GM18867 (cell line): ENCODE measurements around the gene SLC6A16.
"Not testable (repeated sequence)": the region's sequence is repeated elsewhere in the genome, so short reads cannot be mapped to it uniquely, and the experiment has no call there.

Experiments used
- ATAC-seq: cut with Tn5 transposase; IDR thresholded peaks from one replicate; pipeline ENCODE4 v1.9.1; 2021; ENCODE audit warnings: mild to moderate bottlenecking, moderate library complexity; ENCODE audit not compliant: unreplicated experiment

The SLC6A16 gene

GRCh38 chr19:49347191-49347590, 22.2 kb upstream of the SLC6A16 start:
- no peak for ATAC-seq

DNA sequence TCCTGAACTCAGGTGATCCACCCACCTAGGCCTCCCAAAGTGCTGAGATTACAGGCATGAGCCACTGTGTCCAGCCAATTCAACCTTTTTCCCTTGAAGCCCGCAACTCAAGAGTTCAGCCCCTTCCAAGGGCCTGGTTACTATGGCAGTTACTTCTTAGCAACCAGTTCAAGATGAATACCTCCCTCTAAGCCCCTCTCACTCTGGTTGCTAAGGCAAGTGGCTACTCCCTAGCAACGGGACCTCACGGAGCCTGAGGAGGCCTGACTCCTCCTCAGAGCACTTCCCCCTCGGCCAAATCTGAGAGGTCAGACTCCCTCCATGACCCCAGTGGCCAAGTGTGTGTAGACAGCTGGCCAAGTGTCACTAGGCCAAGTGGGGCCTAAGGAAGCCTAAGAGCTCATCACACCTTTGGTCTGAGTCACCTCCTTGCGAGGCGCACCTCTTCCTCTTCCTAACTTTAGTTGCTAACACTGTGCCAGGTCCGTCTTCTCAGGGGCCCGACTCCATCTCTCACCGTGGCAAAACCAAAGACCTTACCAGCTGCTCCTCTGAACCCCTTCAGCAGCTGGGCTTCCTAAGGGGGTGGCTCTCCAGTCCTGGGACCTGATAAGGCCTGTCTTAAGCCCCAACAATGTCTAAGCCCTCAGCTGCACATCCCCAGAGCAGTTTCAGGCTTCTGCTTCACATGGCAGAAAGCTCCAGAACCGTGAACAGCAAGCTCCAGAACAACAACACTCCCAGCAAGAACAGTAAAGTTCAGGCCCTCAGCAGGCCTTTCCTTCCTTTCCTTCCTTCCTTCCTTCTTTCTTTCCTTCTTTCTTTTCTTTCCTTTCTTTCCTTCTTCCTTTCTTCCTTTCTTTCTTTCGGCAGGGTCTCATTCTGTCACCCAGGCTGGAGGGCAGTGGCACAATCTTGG, 19.8 kb upstream of the SLC6A16 start:
- ATAC-seq = no peak

DNA sequence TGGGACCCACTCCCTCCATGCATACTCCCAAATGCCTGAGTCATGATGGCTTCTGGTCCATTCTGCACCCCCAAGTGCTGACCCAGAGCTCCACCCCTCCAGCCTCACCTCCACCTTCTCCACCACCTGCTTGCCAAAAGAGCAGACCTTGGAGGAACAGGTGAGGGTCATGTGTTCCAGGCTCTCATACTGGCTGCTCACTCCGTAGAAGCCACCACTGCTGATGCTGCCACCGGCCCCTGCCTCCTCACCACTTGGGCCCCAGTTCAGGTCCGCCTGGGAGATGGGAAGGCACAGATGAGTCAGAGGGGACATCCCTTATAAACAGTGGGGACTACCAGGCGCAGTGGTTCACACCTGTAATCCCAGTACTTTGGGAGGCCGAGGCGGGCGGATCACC, 18.1 kb upstream of the SLC6A16 start:
- ATAC-seq = no peak

- no peak for ATAC-seq
Observed at GRCh38 chr19:49342291-49342721, 17.3 kb upstream of the SLC6A16 start.

GRCh38 chr19:49340865-49341718, 16.1 kb upstream of the SLC6A16 start:
- no peak for ATAC-seq

DNA sequence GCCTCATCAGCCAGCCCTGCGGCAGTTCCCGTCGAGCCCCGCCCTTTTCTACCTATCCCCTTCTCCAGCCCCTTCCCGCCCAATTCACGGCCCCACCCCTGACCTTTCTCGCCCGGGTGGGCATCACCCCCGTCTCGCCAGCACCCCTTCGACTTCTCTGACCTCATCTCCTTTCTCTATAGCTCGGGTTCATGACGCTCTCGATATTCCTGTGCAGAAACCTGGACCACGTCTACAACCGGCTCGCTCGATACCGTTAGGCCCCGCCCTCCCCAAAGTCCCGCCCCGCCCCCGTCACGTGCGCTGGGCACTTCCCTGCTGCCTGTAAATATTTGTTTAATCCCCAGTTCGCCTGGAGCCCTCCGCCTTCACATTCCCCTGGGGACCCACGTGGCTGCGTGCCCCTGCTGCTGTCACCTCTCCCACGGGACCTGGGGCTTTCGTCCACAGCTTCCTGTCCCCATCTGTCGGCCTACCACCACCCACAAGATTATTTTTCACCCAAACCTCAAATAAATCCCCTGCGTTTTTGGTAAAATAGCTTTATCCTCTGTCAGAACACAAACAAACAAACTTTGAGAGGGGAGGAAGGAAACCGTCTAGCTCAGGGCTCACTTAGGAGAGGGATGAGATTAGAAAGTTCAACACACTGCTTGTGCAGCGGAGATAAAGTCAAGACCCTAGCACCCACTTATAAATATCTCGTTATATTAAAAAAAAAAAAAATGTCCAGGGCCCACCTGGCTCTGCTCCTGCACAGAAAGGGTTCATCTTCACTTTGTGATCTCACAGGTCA, 15.3 kb upstream of the SLC6A16 start:
- ATAC-seq = peak; percentile 51

GRCh38 chr19:49339301-49340068, 14.5 kb upstream of the SLC6A16 start:
- no peak for ATAC-seq

DNA sequence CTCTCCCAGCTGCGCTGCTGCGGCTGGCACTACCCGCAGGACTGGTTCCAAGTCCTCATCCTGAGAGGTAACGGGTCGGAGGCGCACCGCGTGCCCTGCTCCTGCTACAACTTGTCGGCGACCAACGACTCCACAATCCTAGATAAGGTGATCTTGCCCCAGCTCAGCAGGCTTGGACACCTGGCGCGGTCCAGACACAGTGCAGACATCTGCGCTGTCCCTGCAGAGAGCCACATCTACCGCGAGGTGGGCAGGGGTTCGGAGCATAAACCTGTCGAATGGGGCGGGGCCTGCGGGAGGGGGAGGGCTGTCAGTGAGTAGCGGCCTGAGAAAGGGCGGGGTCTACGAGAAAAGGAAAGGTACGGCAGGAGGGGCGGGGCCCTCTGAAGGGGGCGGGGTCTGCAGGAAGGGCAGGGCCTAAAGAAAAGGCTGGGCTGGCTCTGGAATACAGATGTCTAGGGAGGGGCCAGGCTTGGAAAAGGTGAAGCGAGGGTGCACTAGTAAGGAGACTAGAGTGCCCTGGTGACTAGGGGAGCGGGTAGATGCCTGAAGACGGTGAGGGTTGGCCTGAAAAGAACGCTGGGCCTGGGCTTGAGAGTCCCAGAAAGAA, 13.8 kb upstream of the SLC6A16 start:
- ATAC-seq = no peak

DNA sequence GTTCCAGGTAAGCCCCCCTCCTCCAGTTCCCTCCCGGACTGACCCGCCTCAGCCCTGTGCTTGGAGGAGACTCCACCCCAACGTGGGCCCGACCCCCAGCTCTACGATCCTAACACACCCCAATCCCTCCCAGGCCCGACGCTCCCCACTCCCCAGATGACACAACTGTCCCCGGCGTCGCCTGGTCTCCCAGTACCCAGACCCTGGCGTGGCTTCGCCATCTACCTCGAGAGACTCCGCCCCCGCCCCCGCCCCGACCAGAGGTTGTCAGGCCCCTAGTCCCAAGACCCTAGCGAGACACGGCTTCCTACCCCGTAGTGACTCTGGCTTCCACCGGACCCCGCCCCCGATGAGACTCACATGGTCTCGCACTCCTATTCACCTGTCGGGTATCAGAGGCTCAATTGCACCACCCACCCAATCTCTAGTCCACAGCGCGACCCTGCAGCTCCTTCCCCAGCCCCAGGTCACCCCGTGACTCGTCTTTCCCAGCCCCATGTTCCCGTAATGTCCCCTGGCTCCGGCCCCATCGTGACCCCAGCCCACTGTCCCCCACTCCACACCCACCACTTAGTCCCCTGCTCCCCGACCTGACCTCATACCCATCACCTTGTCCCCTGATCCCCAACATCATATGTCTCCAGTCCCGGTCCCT, 13.2 kb upstream of the SLC6A16 start:
- no peak for ATAC-seq

DNA sequence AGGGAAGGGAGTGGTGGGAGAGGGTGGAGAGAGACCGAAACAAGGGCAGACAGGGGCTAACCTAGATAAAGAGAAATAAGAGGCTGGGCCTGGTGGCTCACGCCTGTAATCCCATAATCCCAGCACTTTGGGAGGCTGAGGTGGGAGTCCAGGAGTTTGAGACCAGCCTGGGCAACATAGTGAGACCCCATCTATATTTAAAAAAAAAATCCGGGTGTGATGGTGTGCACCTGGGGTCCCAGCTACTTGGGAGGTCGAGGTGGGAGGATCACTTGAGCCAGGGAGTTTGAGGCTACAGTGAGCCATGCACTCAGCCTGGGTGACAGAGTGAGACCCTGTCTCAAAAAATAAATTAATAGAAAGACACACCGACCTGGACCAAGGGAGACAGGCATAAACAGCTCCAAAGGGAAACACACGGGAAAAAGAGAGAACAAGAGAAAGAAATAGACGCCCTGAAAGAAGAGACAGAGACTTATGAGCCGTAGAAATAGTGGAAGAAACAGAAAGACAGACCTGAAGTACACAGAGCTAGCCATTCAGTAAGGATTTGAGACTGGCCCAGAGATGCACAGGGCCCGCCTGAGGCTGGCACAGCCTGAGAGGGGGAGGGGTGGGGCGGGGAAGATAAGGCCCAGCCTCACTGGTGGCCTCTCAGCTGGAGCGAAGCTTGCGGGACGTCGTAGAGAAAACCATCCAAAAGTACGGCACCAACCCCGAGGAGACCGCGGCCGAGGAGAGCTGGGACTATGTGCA, 12.5 kb upstream of the SLC6A16 start:
- ATAC-seq = no peak

DNA sequence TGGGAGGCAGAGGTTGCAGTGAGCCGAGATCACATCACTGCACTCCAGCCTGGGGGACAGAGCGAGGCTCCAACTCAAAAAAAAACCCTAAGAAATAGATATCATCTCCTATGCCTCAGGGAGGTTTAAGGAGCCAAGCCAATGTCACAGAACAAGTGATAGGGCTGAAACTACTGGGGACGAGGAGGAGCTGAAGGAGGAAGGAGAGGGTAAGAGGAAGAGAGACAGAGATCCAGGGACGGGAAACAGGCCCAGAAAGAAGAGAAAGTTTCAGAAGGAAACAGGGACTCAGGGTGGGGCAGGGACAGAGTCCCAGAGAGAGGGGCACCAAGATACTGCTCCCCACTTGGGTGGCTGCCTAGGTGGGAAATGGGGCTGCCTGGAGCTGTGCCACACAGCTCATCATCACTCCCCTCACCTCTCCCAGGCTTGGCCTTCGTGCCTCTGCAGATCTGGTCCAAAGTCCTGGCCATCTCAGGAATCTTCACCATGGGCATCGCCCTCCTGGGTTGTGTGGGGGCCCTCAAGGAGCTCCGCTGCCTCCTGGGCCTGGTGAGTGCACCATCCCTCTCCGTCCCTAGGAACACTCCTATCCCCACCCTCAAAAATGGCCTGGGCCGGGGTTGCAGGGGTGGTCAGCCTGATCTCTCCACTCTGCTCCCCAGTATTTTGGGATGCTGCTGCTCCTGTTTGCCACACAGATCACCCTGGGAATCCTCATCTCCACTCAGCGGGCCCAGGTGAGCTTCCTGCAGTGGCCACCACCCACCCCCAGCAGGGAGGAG, 11.7 kb upstream of the SLC6A16 start:
- ATAC-seq = no peak

- ATAC-seq = no peak
Observed at GRCh38 chr19:49335784-49336481, 10.9 kb upstream of the SLC6A16 start.

DNA sequence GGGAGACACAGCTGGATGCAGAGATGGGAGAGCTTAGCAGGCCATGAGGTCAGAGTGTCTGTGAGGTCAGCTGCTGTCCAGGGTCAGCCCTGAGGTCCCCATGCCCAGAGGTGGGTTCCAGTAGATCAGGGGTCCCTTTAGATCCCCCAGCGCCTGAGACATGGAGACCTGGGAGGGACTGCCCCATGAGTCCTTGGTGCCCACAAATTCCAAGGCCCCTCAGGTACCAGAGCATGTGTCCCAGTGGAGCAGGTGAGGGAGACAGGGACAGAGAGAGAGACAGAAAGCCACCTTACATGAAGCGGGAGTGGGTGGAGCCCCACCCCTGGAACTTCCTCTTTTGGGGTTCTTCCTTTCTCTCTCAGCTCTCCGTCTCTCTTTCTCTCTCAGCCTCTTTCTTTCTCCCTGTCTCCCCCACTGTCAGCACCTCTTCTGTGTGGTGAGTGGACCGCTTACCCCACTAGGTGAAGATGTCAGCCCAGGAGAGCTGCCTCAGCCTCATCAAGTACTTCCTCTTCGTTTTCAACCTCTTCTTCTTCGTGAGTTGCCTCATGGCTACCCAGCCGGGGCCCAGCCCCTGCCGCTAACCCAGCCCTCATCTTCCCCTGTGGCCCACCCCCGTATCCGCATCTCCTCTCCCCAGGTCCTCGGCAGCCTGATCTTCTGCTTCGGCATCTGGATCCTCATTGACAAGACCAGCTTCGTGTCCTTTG, 10.2 kb upstream of the SLC6A16 start, which contains the start of gene CD37:
Gene CD37 (plus strand): TSS at position 336 of the 713 bp plus-strand sequence. CDS start 135 bp downstream, at position 471.
- ATAC-seq = no peak

- ATAC-seq = peak; percentile 38
Observed at GRCh38 chr19:49333811-49334288, 8.9 kb upstream of the SLC6A16 start.

- ATAC-seq = no peak
Observed at GRCh38 chr19:49333418-49333805, 8.4 kb upstream of the SLC6A16 start.

- ATAC-seq = not testable (repeated sequence)
Observed at GRCh38 chr19:49332691-49333417, 7.9 kb upstream of the SLC6A16 start.
